ENCODE data around the gene MTIF3.
A peak's percentile ranks its signal among the peaks of the same experiment; 100 is the strongest.

The MTIF3 gene

DNA sequence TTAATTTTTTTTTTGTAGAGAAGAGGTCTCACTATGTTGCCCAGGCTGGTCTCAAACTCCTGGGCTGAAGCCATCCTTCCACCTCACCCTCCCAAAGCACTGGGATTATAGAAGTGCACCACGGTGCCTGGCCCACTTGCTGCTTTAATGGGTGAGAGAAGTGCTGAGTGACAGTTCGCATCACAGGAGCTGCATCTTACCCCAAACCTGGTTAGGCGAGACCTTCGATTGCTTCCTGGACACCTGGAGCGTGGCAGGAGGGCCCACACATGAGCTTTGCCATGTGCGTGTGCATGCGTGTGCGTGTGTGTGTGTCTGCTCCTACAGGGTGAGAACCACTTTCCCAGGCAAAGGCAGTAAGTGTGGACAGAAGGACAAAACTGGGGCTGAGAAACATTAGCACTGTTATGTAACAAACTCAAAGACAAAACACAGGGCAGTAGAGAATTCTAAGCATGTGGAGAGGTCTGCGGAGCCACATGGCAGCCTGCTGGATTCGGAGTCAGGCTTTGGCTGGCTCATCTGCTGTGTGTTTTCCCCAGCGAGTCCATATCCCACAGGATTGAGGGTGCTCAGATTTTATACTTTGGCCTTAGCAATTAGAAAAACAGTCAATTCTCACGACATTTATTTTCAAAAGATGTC lies 11.7 kb upstream of the MTIF3 start:
- H3K4me1 ChIP-seq (ENCODE audit: control insufficient read depth, insufficient read depth, low read length, poor library complexity, severe bottlenecking) = no peaks in the 10 kb centered on the region
- DNase-seq = no peak
- H3K4me3 ChIP-seq (ENCODE audit: insufficient read depth, low read depth, low read length, poor library complexity, severe bottlenecking) = no peak overlapping the region
- no peaks in the 10 kb centered on the region for H3K9me3 ChIP-seq (ENCODE audit: control insufficient read depth, low read length)
- no peaks in the 10 kb centered on the region for H3K36me3 ChIP-seq (ENCODE audit: control insufficient read depth, insufficient read depth, low read length)
- no peak overlapping the region for H3K27ac ChIP-seq (ENCODE audit: insufficient read depth, low read length, poor library complexity, severe bottlenecking)
- H3K27me3 ChIP-seq (replicated peaks; ENCODE audit: control insufficient read depth, insufficient read depth, low read length, poor library complexity, severe bottlenecking) = no peaks in the 10 kb centered on the region

DNA sequence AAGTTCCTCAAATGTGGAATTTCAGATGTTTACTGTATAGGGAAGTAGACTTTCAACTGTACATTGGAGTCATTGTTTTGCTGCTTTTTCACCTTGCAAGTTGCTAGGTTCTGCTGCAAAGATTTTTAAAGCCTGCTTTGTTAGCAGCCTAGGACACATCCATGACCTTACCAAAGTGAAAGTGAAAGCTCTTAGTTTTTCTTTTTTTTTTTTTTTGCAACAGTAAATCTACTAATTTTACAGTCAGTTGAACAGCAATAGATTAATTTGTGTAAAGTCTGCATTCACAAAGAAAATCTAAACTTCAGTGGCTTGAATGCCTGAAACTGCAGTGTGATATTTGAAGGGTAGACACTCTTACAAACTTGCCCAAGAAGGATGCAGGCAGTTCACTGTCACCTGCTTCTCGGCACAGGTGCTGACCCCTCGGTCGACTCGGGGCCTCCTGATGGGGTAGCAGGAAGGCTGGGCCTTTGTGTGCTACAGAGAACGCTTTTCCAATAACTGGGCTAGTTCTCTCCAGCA lies 5.0 kb upstream of the MTIF3 start:
- DNase-seq = no peak
- H3K36me3 ChIP-seq (ENCODE audit: control insufficient read depth, insufficient read depth, low read length) = no peaks in the 10 kb centered on the region
- H3K4me1 ChIP-seq (ENCODE audit: control insufficient read depth, insufficient read depth, low read length, poor library complexity, severe bottlenecking) = peaks cover 10% of the 10 kb centered on the region
- no peaks in the 10 kb centered on the region for H3K27me3 ChIP-seq (replicated peaks; ENCODE audit: control insufficient read depth, insufficient read depth, low read length, poor library complexity, severe bottlenecking)
- H3K4me3 ChIP-seq (ENCODE audit: insufficient read depth, low read depth, low read length, poor library complexity, severe bottlenecking) = peak overlapping the region; percentile 57
- H3K27ac ChIP-seq (ENCODE audit: insufficient read depth, low read length, poor library complexity, severe bottlenecking) = peak overlapping the region; percentile 57
- H3K9me3 ChIP-seq (ENCODE audit: control insufficient read depth, low read length) = no peaks in the 10 kb centered on the region

DNA sequence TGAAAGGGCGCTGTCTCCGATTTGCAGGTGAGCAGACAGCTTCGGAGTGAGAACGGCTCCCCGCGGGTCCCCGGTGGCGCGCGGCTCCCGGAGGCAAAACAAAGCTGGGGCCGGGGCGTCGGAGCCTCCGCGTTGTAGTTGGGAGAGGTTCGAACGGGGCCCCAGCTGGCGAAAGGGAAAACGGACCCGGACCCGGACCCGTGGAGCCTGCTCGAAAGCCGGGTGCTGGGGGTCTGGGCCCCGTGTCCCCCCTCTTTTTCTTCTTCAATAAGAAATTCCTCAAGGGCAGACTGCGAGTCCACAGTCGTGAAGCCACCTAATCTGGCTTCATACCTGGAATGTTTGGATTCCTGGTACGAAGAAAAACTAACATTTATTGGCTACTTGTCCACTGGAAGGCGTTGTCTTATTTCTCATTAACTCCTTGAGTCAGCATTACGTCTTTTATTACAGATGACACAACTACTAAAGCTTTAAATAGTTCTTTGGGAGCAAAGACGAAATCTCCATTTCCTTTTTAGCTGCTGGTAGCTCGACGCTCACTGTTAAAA lies 632 bp upstream of the MTIF3 start:
- H3K4me3 ChIP-seq (ENCODE audit: insufficient read depth, low read depth, low read length, poor library complexity, severe bottlenecking) = peak overlapping the region; percentile 76
- H3K9me3 ChIP-seq (ENCODE audit: control insufficient read depth, low read length) = no peaks in the 10 kb centered on the region
- H3K36me3 ChIP-seq (ENCODE audit: control insufficient read depth, insufficient read depth, low read length) = no peaks in the 10 kb centered on the region
- H3K27ac ChIP-seq (ENCODE audit: insufficient read depth, low read length, poor library complexity, severe bottlenecking) = peak overlapping the region; percentile 94
- peaks cover 34% of the 10 kb centered on the region for H3K4me1 ChIP-seq (ENCODE audit: control insufficient read depth, insufficient read depth, low read length, poor library complexity, severe bottlenecking)
- no peaks in the 10 kb centered on the region for H3K27me3 ChIP-seq (replicated peaks; ENCODE audit: control insufficient read depth, insufficient read depth, low read length, poor library complexity, severe bottlenecking)
- peak in 1 of 3 donors; percentile 9 for DNase-seq

GRCh38 chr13:27449081-27449603 lies 1.2 kb downstream of the MTIF3 start:
- Histone ChIP-seq H3K27me3 (replicated peaks; ENCODE audit: control insufficient read depth, insufficient read depth, low read length, poor library complexity, severe bottlenecking) (no peaks in the 10 kb centered on the region), H3K4me1 (ENCODE audit: control insufficient read depth, insufficient read depth, low read length, poor library complexity, severe bottlenecking) (peaks cover 34% of the 10 kb centered on the region), H3K4me3 (ENCODE audit: insufficient read depth, low read depth, low read length, poor library complexity, severe bottlenecking) (peak overlapping the region; percentile 76), H3K36me3 (ENCODE audit: control insufficient read depth, insufficient read depth, low read length) (no peaks in the 10 kb centered on the region), H3K27ac (ENCODE audit: insufficient read depth, low read length, poor library complexity, severe bottlenecking) (peak overlapping the region; percentile 94), H3K9me3 (ENCODE audit: control insufficient read depth, low read length) (no peaks in the 10 kb centered on the region)
- no peak for DNase-seq

GRCh38 chr13:27448308-27448707 lies 2.1 kb downstream of the MTIF3 start:
- DNase-seq = no peak
- Histone ChIP-seq H3K9me3 (ENCODE audit: control insufficient read depth, low read length) (no peaks in the 10 kb centered on the region), H3K36me3 (ENCODE audit: control insufficient read depth, insufficient read depth, low read length) (no peaks in the 10 kb centered on the region), H3K27me3 (replicated peaks; ENCODE audit: control insufficient read depth, insufficient read depth, low read length, poor library complexity, severe bottlenecking) (no peaks in the 10 kb centered on the region), H3K4me1 (ENCODE audit: control insufficient read depth, insufficient read depth, low read length, poor library complexity, severe bottlenecking) (peaks cover 34% of the 10 kb centered on the region), H3K27ac (ENCODE audit: insufficient read depth, low read length, poor library complexity, severe bottlenecking) (peak overlapping the region; percentile 12), H3K4me3 (ENCODE audit: insufficient read depth, low read depth, low read length, poor library complexity, severe bottlenecking) (no peak overlapping the region)

- Histone ChIP-seq H3K4me3 (ENCODE audit: insufficient read depth, low read depth, low read length, poor library complexity, severe bottlenecking) (no peak overlapping the region), H3K36me3 (ENCODE audit: control insufficient read depth, insufficient read depth, low read length) (no peaks in the 10 kb centered on the region), H3K4me1 (ENCODE audit: control insufficient read depth, insufficient read depth, low read length, poor library complexity, severe bottlenecking) (peaks cover 39% of the 10 kb centered on the region), H3K27me3 (replicated peaks; ENCODE audit: control insufficient read depth, insufficient read depth, low read length, poor library complexity, severe bottlenecking) (no peaks in the 10 kb centered on the region), H3K27ac (ENCODE audit: insufficient read depth, low read length, poor library complexity, severe bottlenecking) (peak overlapping the region; percentile 59), H3K9me3 (ENCODE audit: control insufficient read depth, low read length) (no peaks in the 10 kb centered on the region)
- DNase-seq = no peak
Observed at GRCh38 chr13:27446986-27447583, 3.3 kb downstream of the MTIF3 start.

GRCh38 chr13:27442797-27443196 lies 7.6 kb downstream of the MTIF3 start:
- Histone ChIP-seq H3K4me1 (ENCODE audit: control insufficient read depth, insufficient read depth, low read length, poor library complexity, severe bottlenecking) (peaks cover 27% of the 10 kb centered on the region), H3K36me3 (ENCODE audit: control insufficient read depth, insufficient read depth, low read length) (peaks cover 5% of the 10 kb centered on the region), H3K9me3 (ENCODE audit: control insufficient read depth, low read length) (no peaks in the 10 kb centered on the region), H3K27ac (ENCODE audit: insufficient read depth, low read length, poor library complexity, severe bottlenecking) (peak overlapping the region; percentile 18), H3K4me3 (ENCODE audit: insufficient read depth, low read depth, low read length, poor library complexity, severe bottlenecking) (no peak overlapping the region), H3K27me3 (replicated peaks; ENCODE audit: control insufficient read depth, insufficient read depth, low read length, poor library complexity, severe bottlenecking) (no peaks in the 10 kb centered on the region)
- DNase-seq = no peak

GRCh38 chr13:27442071-27442647 lies 8.2 kb downstream of the MTIF3 start:
- no peaks in the 10 kb centered on the region for H3K27me3 ChIP-seq (replicated peaks; ENCODE audit: control insufficient read depth, insufficient read depth, low read length, poor library complexity, severe bottlenecking)
- peak overlapping the region; percentile 0 for H3K4me3 ChIP-seq (ENCODE audit: insufficient read depth, low read depth, low read length, poor library complexity, severe bottlenecking)
- H3K36me3 ChIP-seq (ENCODE audit: control insufficient read depth, insufficient read depth, low read length) = peaks cover 7% of the 10 kb centered on the region
- H3K27ac ChIP-seq (ENCODE audit: insufficient read depth, low read length, poor library complexity, severe bottlenecking) = peak overlapping the region; percentile 18
- peaks cover 21% of the 10 kb centered on the region for H3K4me1 ChIP-seq (ENCODE audit: control insufficient read depth, insufficient read depth, low read length, poor library complexity, severe bottlenecking)
- no peaks in the 10 kb centered on the region for H3K9me3 ChIP-seq (ENCODE audit: control insufficient read depth, low read length)
- DNase-seq = peak in 2 of 3 donors; percentile 14 to 33

DNA sequence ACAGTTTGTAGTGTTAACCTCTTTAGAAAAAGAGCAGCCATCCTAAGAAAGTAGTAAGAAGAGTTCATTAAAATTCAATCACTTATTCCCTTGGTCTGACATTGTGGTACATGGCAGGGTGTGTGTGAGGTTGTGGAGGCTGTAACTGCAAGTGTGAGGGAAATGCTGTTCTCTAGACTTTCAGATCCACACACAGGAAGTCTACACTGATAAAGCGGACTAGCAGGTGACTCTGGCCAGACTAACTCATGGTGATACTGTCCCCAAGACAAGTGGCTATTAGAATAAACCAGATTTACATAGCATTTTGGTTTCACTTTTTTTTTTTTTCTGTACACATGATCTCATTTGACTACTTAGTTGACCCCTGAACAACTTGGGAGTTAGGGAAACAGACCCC lies 10.0 kb downstream of the MTIF3 start:
- H3K36me3 ChIP-seq (ENCODE audit: control insufficient read depth, insufficient read depth, low read length) = peaks cover 18% of the 10 kb centered on the region
- no peak for DNase-seq
- no peaks in the 10 kb centered on the region for H3K27me3 ChIP-seq (replicated peaks; ENCODE audit: control insufficient read depth, insufficient read depth, low read length, poor library complexity, severe bottlenecking)
- H3K4me3 ChIP-seq (ENCODE audit: insufficient read depth, low read depth, low read length, poor library complexity, severe bottlenecking) = no peak overlapping the region
- no peak overlapping the region for H3K27ac ChIP-seq (ENCODE audit: insufficient read depth, low read length, poor library complexity, severe bottlenecking)
- H3K9me3 ChIP-seq (ENCODE audit: control insufficient read depth, low read length) = no peaks in the 10 kb centered on the region
- peaks cover 18% of the 10 kb centered on the region for H3K4me1 ChIP-seq (ENCODE audit: control insufficient read depth, insufficient read depth, low read length, poor library complexity, severe bottlenecking)

DNA sequence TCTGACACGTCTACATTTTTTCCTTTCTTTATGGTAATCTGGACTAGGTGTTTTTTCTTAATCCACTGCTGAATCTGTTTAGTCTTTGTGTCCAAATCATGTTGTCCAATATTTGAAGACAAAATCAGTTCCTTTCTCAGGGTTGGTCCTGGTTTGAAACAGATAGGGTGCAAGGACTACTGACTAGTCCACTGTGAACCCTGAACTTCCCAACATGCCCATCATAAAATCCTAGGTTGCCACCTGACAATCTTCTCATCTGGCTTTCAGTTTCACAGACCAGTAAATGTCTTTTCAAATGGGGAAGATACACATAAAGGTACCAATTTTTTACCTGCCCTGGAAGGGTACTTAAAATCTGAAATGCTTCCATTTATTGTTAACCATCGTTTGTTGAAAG lies 13.2 kb downstream of the MTIF3 start:
- Histone ChIP-seq H3K36me3 (ENCODE audit: control insufficient read depth, insufficient read depth, low read length) (peaks cover 43% of the 10 kb centered on the region), H3K27ac (ENCODE audit: insufficient read depth, low read length, poor library complexity, severe bottlenecking) (no peak overlapping the region), H3K27me3 (replicated peaks; ENCODE audit: control insufficient read depth, insufficient read depth, low read length, poor library complexity, severe bottlenecking) (no peaks in the 10 kb centered on the region), H3K4me1 (ENCODE audit: control insufficient read depth, insufficient read depth, low read length, poor library complexity, severe bottlenecking) (peaks cover 20% of the 10 kb centered on the region), H3K9me3 (ENCODE audit: control insufficient read depth, low read length) (no peaks in the 10 kb centered on the region), H3K4me3 (ENCODE audit: insufficient read depth, low read depth, low read length, poor library complexity, severe bottlenecking) (no peak overlapping the region)
- no peak for DNase-seq
